HepG2 (cell line): ENCODE measurements around the gene PHF10. TPM values are rescaled to one million over a fixed set of nuclear protein-coding genes. Genes with fewer than 3 reads are reported as not detected.

Source experiments
- BCLAF1 ChIP-seq: fragments of 450-650 bp; IDR thresholded peaks from 2 replicates; pipeline ENCODE4 v1.6.1; 2017; ENCODE audit warnings: mild to moderate bottlenecking
- CSRNP1 ChIP-seq: sonication (generic); formaldehyde crosslinking; IDR thresholded peaks from 2 replicates; pipeline ENCODE4 v1.8.1; 2023; ENCODE audit warnings: mild to moderate bottlenecking, missing genetic modification reagents
- E2F2 ChIP-seq: sonication (generic); formaldehyde crosslinking; IDR thresholded peaks from 2 replicates; pipeline ENCODE4 v1.4.0; 2020; ENCODE audit warnings: missing genetic modification reagents, borderline replicate concordance
- HMGXB3 ChIP-seq: sonication (generic); formaldehyde crosslinking; IDR thresholded peaks from 2 replicates; pipeline ENCODE4 v1.4.0; 2020; ENCODE audit warnings: missing genetic modification reagents, borderline replicate concordance
- MAF1 ChIP-seq: sonication (generic); formaldehyde crosslinking; IDR thresholded peaks from 2 replicates; pipeline ENCODE4 v1.5.0; 2020; ENCODE audit warnings: missing genetic modification reagents, borderline replicate concordance
- NAIF1 ChIP-seq: sonication (generic); formaldehyde crosslinking; IDR thresholded peaks from 2 replicates; pipeline ENCODE4 v1.5.0; 2020; ENCODE audit warnings: mild to moderate bottlenecking, missing genetic modification reagents, borderline replicate concordance
- NCOA2 ChIP-seq: sonication (generic); formaldehyde crosslinking; IDR thresholded peaks from 2 replicates; pipeline ENCODE4 v1.8.0; 2022; ENCODE audit warnings: inconsistent platforms
- PTBP1 ChIP-seq: fragments of 200-400 bp; formaldehyde crosslinking; IDR thresholded peaks from 2 replicates; pipeline ENCODE4 v1.6.1; 2018; ENCODE audit warnings: low read length, low read depth; ENCODE audit not compliant: poor library complexity, severe bottlenecking
- RBFOX2 ChIP-seq: fragments of 200-400 bp; formaldehyde crosslinking; IDR thresholded peaks from 2 replicates; pipeline ENCODE4 v1.6.1; 2017; ENCODE audit warnings: low read depth, mild to moderate bottlenecking, low read length
- RELA ChIP-seq: sonication (generic); formaldehyde crosslinking; IDR thresholded peaks from 2 replicates; pipeline ENCODE4 v1.4.0; 2020; ENCODE audit warnings: missing genetic modification reagents
- TRIM24 ChIP-seq: sonication (generic); formaldehyde crosslinking; IDR thresholded peaks from 2 replicates; pipeline ENCODE4 v1.8.0; 2022; ENCODE audit warnings: mild to moderate bottlenecking, missing genetic modification reagents
- TSC22D2 ChIP-seq: sonication (generic); formaldehyde crosslinking; IDR thresholded peaks from 2 replicates; pipeline ENCODE4 v1.5.1; 2020; ENCODE audit warnings: missing genetic modification reagents, mild to moderate bottlenecking, borderline replicate concordance
- ZNF253 ChIP-seq: sonication (generic); formaldehyde crosslinking; IDR thresholded peaks from 2 replicates; pipeline ENCODE4 v1.8.0; 2022; ENCODE audit warnings: mild to moderate bottlenecking, missing genetic modification reagents, borderline replicate concordance
- ZNF281 ChIP-seq: sonication (generic); formaldehyde crosslinking; IDR thresholded peaks from 2 replicates; pipeline ENCODE4 v1.4.0; 2020; ENCODE audit warnings: missing genetic modification reagents, borderline replicate concordance
- ZNF558 ChIP-seq: sonication (generic); formaldehyde crosslinking; IDR thresholded peaks from 2 replicates; pipeline ENCODE4 v1.9.0; 2022; ENCODE audit warnings: mild to moderate bottlenecking, missing genetic modification reagents, borderline replicate concordance
- polyA plus RNA-seq, 8 experiments: library from polyadenylated mRNA; depleted of rRNA in 3 of 8; stranded (reverse) in 7 of 8; unstranded in 1 of 8; fragments of >200 nt; fragmentation: Illumina TruSeq in 4 of 8; extraction: Trizol in 4 of 8; gene quantifications; 2 replicates each; pipeline versions ENCODE4 v1.2.1 to v1.2.3, GENCODE V29; 2011 to 2016; ENCODE audit warnings: low read depth in 4 of 8, missing spikeins in 1 of 8, mixed read lengths in 1 of 8; ENCODE audit not compliant: insufficient read depth in 1 of 8
- total RNA-seq, 5 experiments: library from RNA; depleted of rRNA; stranded (reverse); fragments of >200 nt; fragmentation: Illumina TruSeq; extraction: Trizol; gene quantifications; 2 replicates each; pipeline ENCODE4 v1.2.3, GENCODE V29; 2016; ENCODE audit warnings: low read depth in 1 of 5

PHF10 gene
- total and polyA plus RNA-seq, 2 of the 13 experiments (the other 11 are each of a cell fraction or from before 2014, with no cell fraction given) = 42.1 to 84.1 TPM

- peak; percentile 59 for TF ChIP-seq RBFOX2
- TF ChIP-seq TSC22D2 = no peak
- no peak for TF ChIP-seq NCOA2 (CRISPR knock-in tag)
- TF ChIP-seq MAF1 (CRISPR knock-in tag) = peak; percentile 71; the same call in 1 of the 2 replicates
- TF ChIP-seq ZNF281 (CRISPR knock-in tag) = no peak
- TF ChIP-seq CSRNP1 (CRISPR knock-in tag) = no peak
- no peak for TF ChIP-seq TRIM24 (CRISPR knock-in tag)
- no peak for TF ChIP-seq RELA (CRISPR knock-in tag)
- no peak for TF ChIP-seq HMGXB3 (CRISPR knock-in tag)
- no peak for TF ChIP-seq E2F2
- TF ChIP-seq PTBP1 = no peak
- TF ChIP-seq NAIF1 (CRISPR knock-in tag) = no peak
- peak; percentile 32; the same call in 1 of the 2 replicates for TF ChIP-seq ZNF558
- TF ChIP-seq ZNF253 (CRISPR knock-in tag) = peak; percentile 70; the same call in 1 of the 2 replicates
- TF ChIP-seq BCLAF1 = no peak
Observed at GRCh38 chr6:169723200-169723909, 945 bp downstream of the PHF10 start (continued).
